Measurements from ENCODE around the gene CYTH2. TPM values are rescaled to one million over a fixed set of nuclear protein-coding genes. Genes with fewer than 3 reads are reported as not detected.

The CYTH2 gene
- polyA plus RNA-seq, 2 of the 4 experiments (the other 2 are of a cell fraction): 33.4 to 50.5 TPM

DNA sequence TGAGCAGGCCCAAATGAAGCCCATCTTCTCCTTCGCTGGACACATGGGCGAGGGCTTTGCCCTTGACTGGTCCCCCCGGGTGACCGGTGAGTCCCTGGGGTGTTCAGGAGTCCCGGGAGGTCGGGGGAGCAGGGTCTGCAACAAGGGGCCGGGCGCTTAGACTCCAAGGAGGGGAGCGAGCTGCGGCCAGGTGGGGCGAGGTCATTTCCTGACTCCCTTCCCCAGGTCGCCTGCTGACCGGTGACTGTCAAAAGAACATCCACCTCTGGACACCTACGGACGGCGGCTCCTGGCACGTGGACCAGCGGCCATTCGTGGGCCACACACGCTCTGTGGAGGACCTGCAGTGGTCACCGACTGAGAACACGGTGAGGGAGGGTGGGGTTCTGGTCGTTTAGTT is 18.7 kb upstream of the CYTH2 start:
- FAIRE-seq (no peak), DNase-seq (ENCODE audit: low read depth in 1 of 2, low spot score in 1 of 2) (no peak), ATAC-seq (no peak)
- WGBS (ENCODE audit: missing lambda C conversion rate): 94% methylated on average over 23 of the region's 23 CpGs
- Histone ChIP-seq H3K4me3 (no peak overlapping the region), H3K4me1 (peaks cover 13% of the 10 kb centered on the region; the same call in 2 of the 3 replicates), H3K27ac (no peak overlapping the region), H3K9me3 (no peaks in the 10 kb centered on the region), H3K4me2 (no peak overlapping the region)
- ChIA-PET CTCF (interaction anchor here (2.2 kb wide), 1 partner anchor 133 kb away, joined by 9 read pairs; no protein-coding TSS in a partner anchor), POLR2A (interaction anchor here (0.5 kb wide), 1 partner anchor 158 kb away, joined by 4 read pairs; no protein-coding TSS in a partner anchor)
- no peak for TF ChIP-seq FOSB (CRISPR knock-in tag; IDR thresholded peaks at IDR 0.05)

DNA sequence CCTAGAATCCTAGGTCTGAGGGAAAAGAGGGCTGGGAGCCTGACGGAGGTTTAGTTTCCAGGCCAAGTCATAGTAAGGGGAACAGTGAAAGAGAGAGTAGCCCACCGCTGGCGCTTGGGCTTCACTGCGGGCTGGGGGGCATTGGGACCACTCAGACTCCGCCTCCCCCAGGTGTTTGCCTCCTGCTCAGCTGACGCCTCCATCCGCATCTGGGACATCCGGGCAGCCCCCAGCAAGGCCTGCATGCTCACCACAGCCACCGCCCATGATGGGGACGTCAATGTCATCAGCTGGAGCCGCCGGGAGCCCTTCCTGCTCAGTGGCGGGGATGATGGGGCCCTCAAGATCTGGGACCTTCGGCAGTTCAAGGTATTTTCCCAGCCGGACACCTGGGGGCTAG is 18.3 kb upstream of the CYTH2 start:
- no peak for TF ChIP-seq ZC3H11A (IDR thresholded peaks at IDR 0.05)
- TF ChIP-seq ESRRA (IDR thresholded peaks at IDR 0.05; ENCODE audit: borderline replicate concordance, low read length): no peak
- TF ChIP-seq CBX8 (IDR thresholded peaks at IDR 0.05): no peak
- no peak for TF ChIP-seq BHLHE40 (IDR thresholded peaks at IDR 0.05; ENCODE audit: low read depth, low read length)
- no peak for TF ChIP-seq EHMT2 (IDR thresholded peaks at IDR 0.05; ENCODE audit: low read depth)
- no peak for TF ChIP-seq TP53 (CRISPR knock-in tag; IDR thresholded peaks at IDR 0.05)
- TF ChIP-seq MAFK (IDR thresholded peaks at IDR 0.05; ENCODE audit: partially characterized antibody): no peak
- TF ChIP-seq ZNF302 (CRISPR knock-in tag; IDR thresholded peaks at IDR 0.05): no peak
- no peak for TF ChIP-seq KDM1A (IDR thresholded peaks at IDR 0.05; ENCODE audit: low read depth)
- TF ChIP-seq HOXB5 (CRISPR knock-in tag; IDR thresholded peaks at IDR 0.05): no peak
- no peak for TF ChIP-seq CHD4 (IDR thresholded peaks at IDR 0.05; ENCODE audit: borderline replicate concordance)
- no peak for TF ChIP-seq CBX2 (IDR thresholded peaks at IDR 0.05; ENCODE audit: borderline replicate concordance, low read depth)
- no peak for TF ChIP-seq RCOR1 (IDR thresholded peaks at IDR 0.05; ENCODE audit: low read depth, low read length)
- TF ChIP-seq POLR2A (IDR thresholded peaks at IDR 0.05; ENCODE audit: low read length): no peak
- TF ChIP-seq, protein P1, sequence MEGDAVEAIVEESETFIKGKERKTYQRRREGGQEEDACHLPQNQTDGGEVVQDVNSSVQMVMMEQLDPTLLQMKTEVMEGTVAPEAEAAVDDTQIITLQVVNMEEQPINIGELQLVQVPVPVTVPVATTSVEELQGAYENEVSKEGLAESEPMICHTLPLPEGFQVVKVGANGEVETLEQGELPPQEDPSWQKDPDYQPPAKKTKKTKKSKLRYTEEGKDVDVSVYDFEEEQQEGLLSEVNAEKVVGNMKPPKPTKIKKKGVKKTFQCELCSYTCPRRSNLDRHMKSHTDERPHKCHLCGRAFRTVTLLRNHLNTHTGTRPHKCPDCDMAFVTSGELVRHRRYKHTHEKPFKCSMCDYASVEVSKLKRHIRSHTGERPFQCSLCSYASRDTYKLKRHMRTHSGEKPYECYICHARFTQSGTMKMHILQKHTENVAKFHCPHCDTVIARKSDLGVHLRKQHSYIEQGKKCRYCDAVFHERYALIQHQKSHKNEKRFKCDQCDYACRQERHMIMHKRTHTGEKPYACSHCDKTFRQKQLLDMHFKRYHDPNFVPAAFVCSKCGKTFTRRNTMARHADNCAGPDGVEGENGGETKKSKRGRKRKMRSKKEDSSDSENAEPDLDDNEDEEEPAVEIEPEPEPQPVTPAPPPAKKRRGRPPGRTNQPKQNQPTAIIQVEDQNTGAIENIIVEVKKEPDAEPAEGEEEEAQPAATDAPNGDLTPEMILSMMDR (IDR thresholded peaks at IDR 0.05): no peak
- TF ChIP-seq, protein P2, sequence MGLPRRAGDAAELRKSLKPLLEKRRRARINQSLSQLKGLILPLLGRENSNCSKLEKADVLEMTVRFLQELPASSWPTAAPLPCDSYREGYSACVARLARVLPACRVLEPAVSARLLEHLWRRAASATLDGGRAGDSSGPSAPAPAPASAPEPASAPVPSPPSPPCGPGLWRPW (IDR thresholded peaks at IDR 0.05): no peak
- Histone ChIP-seq H3K9me3 (no peaks in the 10 kb centered on the region), H3K4me3 (no peak overlapping the region), H3K4me2 (no peak overlapping the region), H3K27ac (no peak overlapping the region), H3K4me1 (peaks cover 13% of the 10 kb centered on the region; the same call in 2 of the 3 replicates)
- ChIA-PET POLR2A (interaction anchor here (0.5 kb wide), 1 partner anchor 158 kb away, joined by 4 read pairs; no protein-coding TSS in a partner anchor), CTCF (interaction anchor here (1.1 to 2.2 kb wide), 5 partner anchors 10 to 158 kb away, joined by 3 to 9 read pairs (median 4); partner anchors contain the start of gene KDELR1)
- no peak for DNase-seq (ENCODE audit: low read depth in 1 of 2, low spot score in 1 of 2)
- FAIRE-seq: no peak
- ATAC-seq: no peak
- WGBS (ENCODE audit: missing lambda C conversion rate): 91% methylated on average over 15 of the region's 15 CpGs

DNA sequence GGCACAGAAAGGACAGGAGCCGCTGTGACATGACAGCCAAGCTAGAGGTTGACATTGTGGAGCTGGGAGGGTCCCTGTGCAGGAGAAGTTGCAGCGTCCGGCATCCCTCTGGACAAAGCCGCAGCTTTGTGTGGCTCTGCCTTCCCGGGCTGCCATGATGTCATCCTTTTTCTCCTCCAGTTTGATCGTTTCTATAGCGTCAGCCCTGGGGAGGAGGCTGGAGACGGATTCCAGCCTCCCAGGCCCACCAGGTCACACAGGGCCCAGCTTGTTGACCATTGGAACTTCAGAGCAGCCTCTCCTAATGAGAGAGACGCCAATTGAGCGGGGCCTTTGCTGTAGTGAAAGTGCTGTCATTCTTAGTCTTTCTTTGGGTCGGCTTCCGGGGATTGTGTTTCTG is 17.5 kb upstream of the CYTH2 start:
- peaks cover 11% of the 10 kb centered on the region; the same call in 2 of the 3 replicates for H3K4me1 ChIP-seq
- CTCF ChIA-PET: interaction anchor here (1.1 to 2.2 kb wide), 6 partner anchors 10 to 157 kb away, joined by 3 to 9 read pairs (median 4); partner anchors contain the start of gene KDELR1
- ATAC-seq: peak in 1 of 2 experiments; percentile 5; a peak in 2 of 6 replicates
- 88% methylated on average over 12 of the region's 12 CpGs for WGBS (ENCODE audit: missing lambda C conversion rate)
- FAIRE-seq: no peak
- H3K4me3 ChIP-seq: no peak overlapping the region
- DNase-seq (ENCODE audit: low read depth in 1 of 2, low spot score in 1 of 2): no peak
- no peaks in the 10 kb centered on the region for H3K9me3 ChIP-seq
- no peak overlapping the region for H3K27ac ChIP-seq
- H3K4me2 ChIP-seq: no peak overlapping the region
- POLR2A ChIA-PET: no interaction called here
- TF ChIP-seq MYC (IDR thresholded peaks at IDR 0.05; ENCODE audit: borderline replicate concordance, low read length) (no peak), ZFP36 (IDR thresholded peaks at IDR 0.05; ENCODE audit: borderline replicate concordance, partially characterized antibody) (no peak), SREBF2 (IDR thresholded peaks at IDR 0.05) (no peak), HOXB13 (CRISPR knock-in tag; IDR thresholded peaks at IDR 0.05; ENCODE audit: low read depth) (no peak), ZSCAN20 (CRISPR knock-in tag; IDR thresholded peaks at IDR 0.05) (no peak), MAZ (IDR thresholded peaks at IDR 0.05; ENCODE audit: borderline replicate concordance, low read depth, low read length) (no peak), RFX5 (IDR thresholded peaks at IDR 0.05) (no peak), KDM1A (IDR thresholded peaks at IDR 0.05; ENCODE audit: low read depth) (no peak), POLR2AphosphoS2 (conservative IDR thresholded peaks at IDR 0.05; ENCODE audit: low read length) (no peak), FOXS1 (CRISPR knock-in tag; IDR thresholded peaks at IDR 0.05) (no peak), SMC3 (IDR thresholded peaks at IDR 0.05) (no peak)
- TF ChIP-seq, protein P3, sequence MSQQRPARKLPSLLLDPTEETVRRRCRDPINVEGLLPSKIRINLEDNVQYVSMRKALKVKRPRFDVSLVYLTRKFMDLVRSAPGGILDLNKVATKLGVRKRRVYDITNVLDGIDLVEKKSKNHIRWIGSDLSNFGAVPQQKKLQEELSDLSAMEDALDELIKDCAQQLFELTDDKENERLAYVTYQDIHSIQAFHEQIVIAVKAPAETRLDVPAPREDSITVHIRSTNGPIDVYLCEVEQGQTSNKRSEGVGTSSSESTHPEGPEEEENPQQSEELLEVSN (IDR thresholded peaks at IDR 0.05; ENCODE audit: borderline replicate concordance, low read depth): no peak
- TF ChIP-seq, protein P4, sequence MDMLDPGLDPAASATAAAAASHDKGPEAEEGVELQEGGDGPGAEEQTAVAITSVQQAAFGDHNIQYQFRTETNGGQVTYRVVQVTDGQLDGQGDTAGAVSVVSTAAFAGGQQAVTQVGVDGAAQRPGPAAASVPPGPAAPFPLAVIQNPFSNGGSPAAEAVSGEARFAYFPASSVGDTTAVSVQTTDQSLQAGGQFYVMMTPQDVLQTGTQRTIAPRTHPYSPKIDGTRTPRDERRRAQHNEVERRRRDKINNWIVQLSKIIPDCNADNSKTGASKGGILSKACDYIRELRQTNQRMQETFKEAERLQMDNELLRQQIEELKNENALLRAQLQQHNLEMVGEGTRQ (IDR thresholded peaks at IDR 0.05): no peak
- TF ChIP-seq, protein P5, sequence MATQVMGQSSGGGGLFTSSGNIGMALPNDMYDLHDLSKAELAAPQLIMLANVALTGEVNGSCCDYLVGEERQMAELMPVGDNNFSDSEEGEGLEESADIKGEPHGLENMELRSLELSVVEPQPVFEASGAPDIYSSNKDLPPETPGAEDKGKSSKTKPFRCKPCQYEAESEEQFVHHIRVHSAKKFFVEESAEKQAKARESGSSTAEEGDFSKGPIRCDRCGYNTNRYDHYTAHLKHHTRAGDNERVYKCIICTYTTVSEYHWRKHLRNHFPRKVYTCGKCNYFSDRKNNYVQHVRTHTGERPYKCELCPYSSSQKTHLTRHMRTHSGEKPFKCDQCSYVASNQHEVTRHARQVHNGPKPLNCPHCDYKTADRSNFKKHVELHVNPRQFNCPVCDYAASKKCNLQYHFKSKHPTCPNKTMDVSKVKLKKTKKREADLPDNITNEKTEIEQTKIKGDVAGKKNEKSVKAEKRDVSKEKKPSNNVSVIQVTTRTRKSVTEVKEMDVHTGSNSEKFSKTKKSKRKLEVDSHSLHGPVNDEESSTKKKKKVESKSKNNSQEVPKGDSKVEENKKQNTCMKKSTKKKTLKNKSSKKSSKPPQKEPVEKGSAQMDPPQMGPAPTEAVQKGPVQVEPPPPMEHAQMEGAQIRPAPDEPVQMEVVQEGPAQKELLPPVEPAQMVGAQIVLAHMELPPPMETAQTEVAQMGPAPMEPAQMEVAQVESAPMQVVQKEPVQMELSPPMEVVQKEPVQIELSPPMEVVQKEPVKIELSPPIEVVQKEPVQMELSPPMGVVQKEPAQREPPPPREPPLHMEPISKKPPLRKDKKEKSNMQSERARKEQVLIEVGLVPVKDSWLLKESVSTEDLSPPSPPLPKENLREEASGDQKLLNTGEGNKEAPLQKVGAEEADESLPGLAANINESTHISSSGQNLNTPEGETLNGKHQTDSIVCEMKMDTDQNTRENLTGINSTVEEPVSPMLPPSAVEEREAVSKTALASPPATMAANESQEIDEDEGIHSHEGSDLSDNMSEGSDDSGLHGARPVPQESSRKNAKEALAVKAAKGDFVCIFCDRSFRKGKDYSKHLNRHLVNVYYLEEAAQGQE (IDR thresholded peaks at IDR 0.05): no peak

All from A549 (cell line).